ENCODE results near the gene IFNA16.
"Not testable (repeated sequence)": the region's sequence is repeated elsewhere in the genome, so short reads cannot be mapped to it uniquely, and the experiment has no call there.

IFNA16 gene

GRCh38 chr9:21194867-21195776 is 22.0 kb downstream of the IFNA16 start:
- not testable (repeated sequence) for DNase-seq (ENCODE audit: low read depth)

- DNase-seq (ENCODE audit: low read depth), result not testable (repeated sequence)
Observed at GRCh38 chr9:21187487-21187886, 29.6 kb downstream of the IFNA16 start, which contains the start of gene IFNA4. IFNA4 (minus strand) TSS chr9:21187587; CDS start chr9:21187531, 56 bp downstream.

- DNase-seq (ENCODE audit: low read depth), result not testable (repeated sequence)
Observed at GRCh38 chr9:21182810-21183736, 34.0 kb downstream of the IFNA16 start.

GRCh38 chr9:21174671-21175070 is 42.4 kb downstream of the IFNA16 start:
- no peak for DNase-seq (ENCODE audit: low read depth)

GRCh38 chr9:21172156-21172555 is 45.0 kb downstream of the IFNA16 start:
- DNase-seq (ENCODE audit: low read depth), result no peak

GRCh38 chr9:21171351-21171750 is 45.8 kb downstream of the IFNA16 start:
- DNase-seq (ENCODE audit: low read depth), result no peak

GRCh38 chr9:21166560-21166959 is 50.6 kb downstream of the IFNA16 start, which contains the start of gene IFNA21:
IFNA21 (minus strand) TSS chr9:21166660; CDS start chr9:21166612, 48 bp downstream.
- DNase-seq (ENCODE audit: low read depth), result not testable (repeated sequence)

Data from activated T-cell treated with anti-CD3 and anti-CD28 coated beads for 1 hour (primary cell).